Transverse colon (tissue), 4 donors: ENCODE measurements around the gene MYOM3. TPM values are rescaled to one million over a fixed set of nuclear protein-coding genes. Genes with fewer than 3 reads are reported as not detected.

Experiments
- DNase-seq: peaks from one replicate; pipeline ENCODE4 v3.0.0-alpha.2; 2019
- H3K27ac ChIP-seq, 4 donors: fragments of 200-600 bp; sonication (generic); 2 replicates each; pipeline ENCODE4 v1.5.1; 2016 to 2018; ENCODE audit warnings: inconsistent platforms in 4 of 4
- H3K27me3 ChIP-seq: fragments of 200-600 bp; sonication (generic); 2 replicates; pipeline ENCODE4 v1.5.1; 2017; ENCODE audit warnings: inconsistent platforms
- H3K36me3 ChIP-seq, 4 donors: fragments of 200-600 bp; sonication (generic); 2 replicates each; pipeline ENCODE4 v1.5.1; 2017 to 2019; ENCODE audit warnings: inconsistent platforms in 4 of 4
- H3K4me1 ChIP-seq, 4 donors: fragments of 200-600 bp; sonication (generic); 2 replicates each; pipeline ENCODE4 v1.5.1; 2017 to 2020; ENCODE audit warnings: inconsistent platforms in 4 of 4
- H3K4me3 ChIP-seq, 4 donors: fragments of 200-600 bp; sonication (generic); 1 replicate in 1 of 4; 2 replicates in 3 of 4; pipeline versions ENCODE4 v1.5.1 to v1.6.1; 2017 to 2019; ENCODE audit warnings: inconsistent platforms in 4 of 4
- H3K9me3 ChIP-seq, 2 donors: fragments of 200-600 bp; sonication (generic); 2 replicates each; pipeline ENCODE4 v1.5.1; 2017 to 2019; ENCODE audit warnings: inconsistent platforms in 2 of 2
- EP300 ChIP-seq: sonication (generic); formaldehyde crosslinking; IDR thresholded peaks from one replicate; pipeline ENCODE4 v1.6.1; 2017; ENCODE audit warnings: antibody characterized with exemption, low read depth
- POLR2A ChIP-seq: fragments of 450-650 bp; IDR thresholded peaks from one replicate; pipeline ENCODE4 v1.6.1; 2016; ENCODE audit warnings: antibody characterized with exemption, mild to moderate bottlenecking, moderate library complexity
- POLR2AphosphoS5 ChIP-seq, 3 donors: sonication (generic); formaldehyde crosslinking; IDR thresholded peaks; one replicate each; pipeline ENCODE4 v1.6.1; 2016; ENCODE audit warnings: antibody characterized with exemption in 3 of 3
- WGBS, 2 donors: methylation state at CpG; one replicate each; pipeline ENCODE4 v1.1.5; 2018; ENCODE audit warnings: low coverage in 1 of 2; 5-methylcytosine and 5-hydroxymethylcytosine counted together
- in situ Hi-C, 4 donors: fragments of 200-750 bp; cut with MboI; loops; one replicate each; pipeline versions ENCODE4 v1.15.0 to v1.15.1; 2017; ENCODE audit warnings: low sequenced_read_pairs in 3 of 4, low pct_ligation_motif_present in 1 of 4, low pct_unique_long_range_greater_than_20kb in 1 of 4
- intact Hi-C: fragments of 100-400 bp; cut with DNase I; formaldehyde crosslinking; loops from one replicate; pipeline ENCODE4 v1.15.1; 2023; ENCODE audit warnings: low total_unique reads
- total RNA-seq, 4 donors: library from RNA; depleted of rRNA; stranded (reverse); fragments of >200 nt; gene quantifications; one replicate each; pipeline ENCODE4 v1.1.0, GENCODE V29; 2016
- TF ChIP-seq, protein P1 (sequence below), 5 experiments: fragments of 200-600 bp in 3 of 5; fragments of 450-650 bp in 2 of 5; sonication (generic) in 3 of 5; IDR thresholded peaks; 1 replicate in 2 of 5; 2 replicates in 3 of 5; pipeline ENCODE4 v1.5.1; 2016 to 2017; ENCODE audit warnings: antibody characterized with exemption in 5 of 5, inconsistent platforms in 3 of 5, mild to moderate bottlenecking in 2 of 5, moderate library complexity in 1 of 5

MYOM3 gene
- total RNA-seq, 4 donors from 2014 or later, result 0.60 to 7.5 (median 3.0) TPM

DNA sequence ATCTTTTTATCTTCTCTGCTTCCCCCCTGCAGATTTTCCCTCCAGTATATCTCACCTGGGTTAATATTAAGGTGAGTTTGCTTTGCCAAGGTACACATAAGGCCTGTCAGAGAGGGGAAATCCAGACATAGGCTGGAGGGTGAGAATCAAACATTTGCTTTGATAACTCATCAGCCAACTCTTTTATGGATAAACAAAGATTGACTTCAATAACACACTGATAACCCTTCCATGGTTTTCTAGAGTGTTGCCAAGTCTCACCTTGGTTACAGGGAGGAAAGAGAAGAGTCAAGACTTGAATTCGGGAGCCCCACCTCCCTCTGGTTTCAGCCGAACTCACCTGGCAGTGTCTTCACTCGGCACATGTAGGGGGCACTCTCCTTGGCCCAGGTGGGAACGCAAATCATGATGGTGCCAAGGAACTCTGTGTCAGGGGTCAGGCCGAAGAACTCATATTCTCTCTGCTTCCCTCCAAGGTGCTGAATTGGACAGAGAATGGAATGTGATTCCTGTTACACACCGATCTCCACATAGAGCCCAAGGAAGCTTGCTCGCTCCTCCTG is 15.9 kb upstream of the MYOM3 start:
- no peak for TF ChIP-seq POLR2AphosphoS5 (IDR thresholded peaks at IDR 0.05)
- in situ Hi-C loops, result no loop called here
- H3K27ac ChIP-seq, result no peak overlapping the region

DNA sequence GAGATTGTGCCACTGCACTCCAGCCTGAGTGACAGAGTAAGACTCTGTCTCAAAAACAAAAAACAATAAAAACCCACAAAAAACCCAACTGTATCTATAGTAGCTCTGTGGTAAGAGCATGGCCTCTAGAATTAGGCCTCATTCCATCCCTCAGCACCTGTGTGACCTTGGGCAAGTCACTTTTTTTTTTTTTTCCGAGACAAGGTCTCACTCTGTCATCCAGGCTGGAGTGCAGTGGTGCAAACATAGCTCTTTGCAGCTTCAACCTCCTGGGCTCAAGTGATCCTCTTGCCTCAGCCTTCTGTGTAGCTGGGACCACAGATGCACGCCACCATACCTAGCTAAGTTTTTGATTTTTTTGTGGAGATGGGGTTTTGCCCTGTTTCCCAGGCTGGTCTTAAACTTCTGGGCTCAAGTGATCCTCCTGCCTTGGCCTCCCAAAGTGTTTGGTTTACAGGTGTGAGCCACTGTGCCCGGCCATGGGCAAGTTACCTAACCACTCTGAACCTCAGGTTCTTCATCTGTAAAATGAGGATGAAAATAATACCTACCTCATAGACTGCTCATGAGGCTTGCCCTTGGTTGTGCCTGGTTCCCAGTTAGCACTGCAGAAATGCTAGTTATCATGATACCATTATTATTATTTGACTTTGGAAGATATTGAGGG is 15.3 kb upstream of the MYOM3 start:
- Histone ChIP-seq H3K9me3 (no peaks in the 10 kb centered on the region), H3K4me1 (no peaks in the 10 kb centered on the region), H3K36me3 (no peaks in the 10 kb centered on the region), H3K4me3 (no peak overlapping the region), H3K27ac (no peak overlapping the region), H3K27me3 (no peaks in the 10 kb centered on the region)
- intact Hi-C loops, result no loop called here
- DNase-seq, result no peak
- no peak for TF ChIP-seq POLR2AphosphoS5 (IDR thresholded peaks at IDR 0.05)
- no peak for TF ChIP-seq POLR2A
- TF ChIP-seq, protein P1, sequence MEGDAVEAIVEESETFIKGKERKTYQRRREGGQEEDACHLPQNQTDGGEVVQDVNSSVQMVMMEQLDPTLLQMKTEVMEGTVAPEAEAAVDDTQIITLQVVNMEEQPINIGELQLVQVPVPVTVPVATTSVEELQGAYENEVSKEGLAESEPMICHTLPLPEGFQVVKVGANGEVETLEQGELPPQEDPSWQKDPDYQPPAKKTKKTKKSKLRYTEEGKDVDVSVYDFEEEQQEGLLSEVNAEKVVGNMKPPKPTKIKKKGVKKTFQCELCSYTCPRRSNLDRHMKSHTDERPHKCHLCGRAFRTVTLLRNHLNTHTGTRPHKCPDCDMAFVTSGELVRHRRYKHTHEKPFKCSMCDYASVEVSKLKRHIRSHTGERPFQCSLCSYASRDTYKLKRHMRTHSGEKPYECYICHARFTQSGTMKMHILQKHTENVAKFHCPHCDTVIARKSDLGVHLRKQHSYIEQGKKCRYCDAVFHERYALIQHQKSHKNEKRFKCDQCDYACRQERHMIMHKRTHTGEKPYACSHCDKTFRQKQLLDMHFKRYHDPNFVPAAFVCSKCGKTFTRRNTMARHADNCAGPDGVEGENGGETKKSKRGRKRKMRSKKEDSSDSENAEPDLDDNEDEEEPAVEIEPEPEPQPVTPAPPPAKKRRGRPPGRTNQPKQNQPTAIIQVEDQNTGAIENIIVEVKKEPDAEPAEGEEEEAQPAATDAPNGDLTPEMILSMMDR (IDR thresholded peaks at IDR 0.05), result no peak
- TF ChIP-seq EP300, result no peak
- in situ Hi-C loops, result no loop called here
- WGBS, 2 donors, result 83 to 85% methylated on average over 2 to 3 of the region's 3 CpGs

More for the DNA sequence above, 15.9 kb upstream of the MYOM3 start:
- Histone ChIP-seq H3K36me3 (no peaks in the 10 kb centered on the region), H3K9me3 (no peaks in the 10 kb centered on the region), H3K4me3 (no peak overlapping the region), H3K4me1 (no peaks in the 10 kb centered on the region), H3K27me3 (no peaks in the 10 kb centered on the region)
- WGBS, 2 donors, result 66 to 75% methylated on average over 2 to 7 of the region's 7 CpGs
- intact Hi-C loops, result no loop called here
- no peak for DNase-seq

DNA sequence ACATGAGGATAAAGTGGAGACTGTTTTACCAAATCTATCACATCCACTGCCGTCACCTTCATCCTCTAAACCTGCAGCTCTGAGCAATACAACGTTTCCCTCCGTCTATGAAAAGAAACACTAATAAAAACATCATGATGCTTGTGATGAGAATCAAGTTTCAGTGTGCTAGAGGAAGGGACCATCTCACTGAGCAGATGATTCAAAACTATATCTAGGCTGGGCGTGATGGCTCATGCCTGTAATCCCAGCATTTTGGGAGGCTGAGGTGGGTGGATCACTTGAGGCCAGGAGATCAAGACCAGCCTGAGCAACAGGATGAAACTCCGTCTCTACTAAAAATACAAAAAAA is 14.7 kb upstream of the MYOM3 start:
- intact Hi-C loops, result no loop called here
- no peaks in the 10 kb centered on the region for H3K4me1 ChIP-seq

DNA sequence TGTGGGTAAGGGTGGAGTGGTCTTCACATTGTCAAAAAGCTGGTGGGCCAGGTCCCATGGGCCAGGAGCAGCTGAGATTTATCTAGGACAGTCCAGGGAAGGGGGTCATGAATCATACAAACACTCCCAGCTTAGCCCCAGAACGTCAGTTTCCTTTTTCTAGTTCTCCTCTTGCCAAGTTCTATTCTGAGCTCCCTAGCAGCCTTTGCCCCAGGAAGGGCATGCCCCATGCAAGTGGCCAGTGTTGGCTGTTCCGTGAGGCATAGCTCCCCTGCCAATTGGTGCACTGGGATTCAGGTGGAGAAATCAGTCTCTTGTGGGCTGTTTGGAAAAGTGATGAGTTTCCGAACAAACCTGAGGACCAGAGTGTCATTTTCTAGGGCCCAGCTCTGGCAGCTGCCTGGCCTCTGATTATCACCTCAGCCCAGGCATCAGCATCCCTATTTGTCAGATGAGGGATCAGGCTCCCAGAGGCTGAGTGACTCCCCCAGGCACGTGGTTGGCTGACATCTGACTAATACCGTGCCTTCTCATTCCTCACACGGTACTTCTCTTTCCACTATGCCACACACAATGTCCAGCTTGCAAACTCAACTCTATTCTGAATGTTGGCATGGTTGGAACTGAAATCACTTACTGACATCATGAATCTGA is 14.2 kb upstream of the MYOM3 start:
- Histone ChIP-seq H3K27ac (no peak overlapping the region), H3K27me3 (no peaks in the 10 kb centered on the region), H3K4me1 (peaks cover 0 to 2% (median under 1%) of the 10 kb centered on the region in 4 donors), H3K36me3 (no peaks in the 10 kb centered on the region), H3K9me3 (no peaks in the 10 kb centered on the region), H3K4me3 (no peak overlapping the region)
- intact Hi-C loops (no loop called here), in situ Hi-C loops (no loop called here)
- TF ChIP-seq POLR2AphosphoS5 (IDR thresholded peaks at IDR 0.05) (no peak), POLR2A (no peak)
- TF ChIP-seq, protein P1 (IDR thresholded peaks at IDR 0.05), result no peak
- DNase-seq, result no peak
- WGBS, 2 donors, result 59% methylated on average over 6 of the region's 6 CpGs; no CpG with 5 or more reads in 1 of the 2 donors

More for the DNA sequence above, 14.7 kb upstream of the MYOM3 start:
- TF ChIP-seq EP300 (no peak), POLR2A (no peak), POLR2AphosphoS5 (IDR thresholded peaks at IDR 0.05) (no peak)
- TF ChIP-seq, protein P1 (IDR thresholded peaks at IDR 0.05), result no peak
- H3K27me3 ChIP-seq, result no peaks in the 10 kb centered on the region
- in situ Hi-C loops, result no loop called here
- 78 to 85% methylated on average over 5 of the region's 5 CpGs for WGBS, 2 donors
- no peaks in the 10 kb centered on the region for H3K9me3 ChIP-seq
- no peak for DNase-seq
- no peaks in the 10 kb centered on the region for H3K36me3 ChIP-seq
- H3K4me3 ChIP-seq, result no peak overlapping the region
- no peak overlapping the region for H3K27ac ChIP-seq
